DOHH2 (cell line): ENCODE data around the gene MUC5AC.

Experiments used
- H3F3A ChIP-seq: fragments of 200-600 bp; sonication (generic), shearing (Covaris generic); 2 replicates; pipeline ENCODE4 v1.6.0; 2016; ENCODE audit warnings: antibody characterized with exemption, mild to moderate bottlenecking; ENCODE audit not compliant: control insufficient read depth, insufficient read depth
- H3K27ac ChIP-seq: fragments of 200-600 bp; sonication (generic); 2 replicates; pipeline ENCODE4 v1.5.1; 2014; ENCODE audit warnings: low read depth, mild to moderate bottlenecking, low read length, moderate library complexity
- H3K27me3 ChIP-seq: fragments of 200-600 bp; sonication (generic); 2 replicates; pipeline ENCODE4 v1.6.1; 2014; ENCODE audit warnings: mild to moderate bottlenecking, low read length, mixed read lengths; ENCODE audit not compliant: control insufficient read depth
- H3K36me3 ChIP-seq: fragments of 200-600 bp; sonication (generic); 2 replicates; pipeline ENCODE4 v1.6.1; 2014; ENCODE audit warnings: mild to moderate bottlenecking, low read length, moderate library complexity, mixed read lengths; ENCODE audit not compliant: control insufficient read depth
- H3K4me1 ChIP-seq: fragments of 200-600 bp; sonication (generic); 2 replicates; pipeline ENCODE4 v1.6.1; 2014; ENCODE audit warnings: mild to moderate bottlenecking, low read length, mixed read lengths; ENCODE audit not compliant: control insufficient read depth
- H3K4me2 ChIP-seq: fragments of 200-600 bp; sonication (generic); 2 replicates; pipeline ENCODE4 v1.6.0; 2014; ENCODE audit warnings: mild to moderate bottlenecking, low read length, moderate library complexity
- H3K4me3 ChIP-seq: fragments of 200-600 bp; sonication (generic); 2 replicates; pipeline ENCODE4 v1.5.1; 2014; ENCODE audit warnings: mild to moderate bottlenecking, low read length, mixed read lengths
- H3K79me2 ChIP-seq: fragments of 200-600 bp; sonication (generic); 2 replicates; pipeline ENCODE4 v1.6.1; 2014; ENCODE audit warnings: mild to moderate bottlenecking, low read length, mixed read lengths; ENCODE audit not compliant: control insufficient read depth
- H3K9me2 ChIP-seq: fragments of 200-600 bp; sonication (generic); replicated peaks from 2 replicates; pipeline ENCODE4 v1.6.1; 2014; ENCODE audit warnings: mild to moderate bottlenecking, low read length, mixed read lengths; ENCODE audit not compliant: control insufficient read depth
- H3K9me3 ChIP-seq: fragments of 200-600 bp; sonication (generic); 2 replicates; pipeline ENCODE4 v1.6.1; 2014; ENCODE audit warnings: antibody characterized with exemption, low read length, mixed read lengths; ENCODE audit not compliant: control insufficient read depth, insufficient read depth
- H4K20me1 ChIP-seq: fragments of 200-600 bp; sonication (generic); 2 replicates; pipeline ENCODE4 v1.6.0; 2014; ENCODE audit warnings: low read depth, mild to moderate bottlenecking, antibody characterized with exemption, low read length, moderate library complexity; ENCODE audit not compliant: control insufficient read depth, insufficient read depth
- EZH2phosphoT487 ChIP-seq: fragments of 200-600 bp; sonication (generic); IDR thresholded peaks from 2 replicates; pipeline ENCODE4 v1.6.1; 2017; ENCODE audit warnings: borderline replicate concordance, mild to moderate bottlenecking, antibody characterized with exemption, low read length, moderate library complexity, mixed read lengths
- TF ChIP-seq, protein P1 (sequence below): fragments of 200-600 bp; sonication (generic); IDR thresholded peaks from one replicate; pipeline ENCODE4 v1.5.1; 2014; ENCODE audit warnings: antibody characterized with exemption, mild to moderate bottlenecking, low read depth, low read length; ENCODE audit not compliant: poor library complexity, severe bottlenecking

The MUC5AC gene

DNA sequence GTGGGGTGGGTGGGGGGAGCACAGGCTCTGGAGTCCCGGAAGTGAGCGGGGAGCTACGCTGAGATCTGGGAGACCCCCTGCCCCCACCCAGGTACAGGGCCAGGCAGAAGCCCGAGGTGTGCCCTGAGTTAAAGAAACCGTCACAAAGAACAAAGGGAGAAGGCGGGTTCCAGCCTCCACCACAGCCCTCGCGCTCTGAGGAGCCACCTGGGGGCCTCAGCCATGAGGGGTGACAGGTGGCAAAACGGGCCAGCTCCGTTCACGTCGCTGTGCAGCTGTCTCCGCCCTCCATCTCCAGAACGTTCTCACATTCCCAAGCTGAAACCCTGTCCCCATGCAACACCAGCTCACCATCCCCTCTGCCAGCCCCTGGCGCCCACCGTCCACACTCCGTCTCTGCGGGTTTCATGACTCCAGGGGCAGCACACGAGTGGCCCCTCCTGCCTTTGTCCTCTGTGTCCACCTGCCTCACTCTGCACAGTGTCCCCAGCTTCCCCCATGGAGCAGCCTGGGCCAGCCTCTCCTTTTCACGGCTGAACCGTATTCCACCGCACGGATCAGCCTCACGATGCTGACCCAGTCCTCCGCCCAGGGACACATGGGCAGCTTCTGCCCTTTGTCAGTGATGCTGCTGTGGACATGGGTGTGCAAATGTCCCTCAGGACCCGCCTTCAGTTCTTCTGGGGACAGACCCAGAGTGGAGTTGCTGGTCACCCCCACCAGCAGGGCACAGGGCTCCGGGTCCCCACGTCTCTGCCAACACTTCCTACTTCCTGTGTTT, 63.4 kb downstream of the MUC5AC start:
- no peaks in the 10 kb centered on the region for H3K79me2 ChIP-seq
- no peaks in the 10 kb centered on the region for H3K9me2 ChIP-seq
- H3K27ac ChIP-seq, result no peak overlapping the region
- H4K20me1 ChIP-seq, result no peaks in the 10 kb centered on the region
- no peaks in the 10 kb centered on the region for H3F3A ChIP-seq
- no peak overlapping the region for H3K4me2 ChIP-seq
- no peaks in the 10 kb centered on the region for H3K9me3 ChIP-seq
- no peaks in the 10 kb centered on the region for H3K4me1 ChIP-seq
- no peaks in the 10 kb centered on the region for H3K36me3 ChIP-seq
- no peaks in the 10 kb centered on the region for H3K27me3 ChIP-seq
- no peak overlapping the region for H3K4me3 ChIP-seq
- no peak for TF ChIP-seq EZH2phosphoT487
- TF ChIP-seq, protein P1, sequence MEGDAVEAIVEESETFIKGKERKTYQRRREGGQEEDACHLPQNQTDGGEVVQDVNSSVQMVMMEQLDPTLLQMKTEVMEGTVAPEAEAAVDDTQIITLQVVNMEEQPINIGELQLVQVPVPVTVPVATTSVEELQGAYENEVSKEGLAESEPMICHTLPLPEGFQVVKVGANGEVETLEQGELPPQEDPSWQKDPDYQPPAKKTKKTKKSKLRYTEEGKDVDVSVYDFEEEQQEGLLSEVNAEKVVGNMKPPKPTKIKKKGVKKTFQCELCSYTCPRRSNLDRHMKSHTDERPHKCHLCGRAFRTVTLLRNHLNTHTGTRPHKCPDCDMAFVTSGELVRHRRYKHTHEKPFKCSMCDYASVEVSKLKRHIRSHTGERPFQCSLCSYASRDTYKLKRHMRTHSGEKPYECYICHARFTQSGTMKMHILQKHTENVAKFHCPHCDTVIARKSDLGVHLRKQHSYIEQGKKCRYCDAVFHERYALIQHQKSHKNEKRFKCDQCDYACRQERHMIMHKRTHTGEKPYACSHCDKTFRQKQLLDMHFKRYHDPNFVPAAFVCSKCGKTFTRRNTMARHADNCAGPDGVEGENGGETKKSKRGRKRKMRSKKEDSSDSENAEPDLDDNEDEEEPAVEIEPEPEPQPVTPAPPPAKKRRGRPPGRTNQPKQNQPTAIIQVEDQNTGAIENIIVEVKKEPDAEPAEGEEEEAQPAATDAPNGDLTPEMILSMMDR, result no peak

DNA sequence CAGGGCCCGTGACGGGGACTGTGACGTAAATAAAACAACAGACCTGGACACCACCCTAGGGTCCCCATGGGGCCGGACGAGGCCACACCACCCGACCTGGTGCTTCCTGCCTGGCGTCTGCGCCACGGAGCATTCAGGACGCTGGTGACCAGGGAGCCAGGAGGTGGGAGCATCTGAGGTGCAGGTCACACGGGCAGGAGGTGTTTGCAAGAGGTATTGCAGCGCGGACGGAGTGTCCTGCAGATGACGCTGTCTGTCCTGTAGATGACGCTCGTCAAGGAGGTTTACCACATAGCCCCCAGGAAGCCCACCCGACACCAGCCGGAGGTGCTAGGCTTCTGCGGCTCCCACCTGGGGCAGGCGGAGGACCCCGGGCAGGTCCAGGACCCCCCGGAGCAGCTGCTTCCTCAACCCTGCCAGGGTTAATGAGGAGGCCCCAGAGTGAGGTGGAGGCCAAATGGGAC, 64.1 kb downstream of the MUC5AC start:
- H3K4me1 ChIP-seq, result no peaks in the 10 kb centered on the region
- TF ChIP-seq, protein P1, result no peak
- TF ChIP-seq EZH2phosphoT487, result no peak
- no peaks in the 10 kb centered on the region for H3K79me2 ChIP-seq
- no peaks in the 10 kb centered on the region for H3K9me2 ChIP-seq
- no peaks in the 10 kb centered on the region for H4K20me1 ChIP-seq
- no peaks in the 10 kb centered on the region for H3K36me3 ChIP-seq
- no peak overlapping the region for H3K4me2 ChIP-seq
- no peaks in the 10 kb centered on the region for H3F3A ChIP-seq
- no peak overlapping the region for H3K27ac ChIP-seq
- no peaks in the 10 kb centered on the region for H3K9me3 ChIP-seq
- H3K4me3 ChIP-seq, result no peak overlapping the region
- H3K27me3 ChIP-seq, result no peaks in the 10 kb centered on the region

DNA sequence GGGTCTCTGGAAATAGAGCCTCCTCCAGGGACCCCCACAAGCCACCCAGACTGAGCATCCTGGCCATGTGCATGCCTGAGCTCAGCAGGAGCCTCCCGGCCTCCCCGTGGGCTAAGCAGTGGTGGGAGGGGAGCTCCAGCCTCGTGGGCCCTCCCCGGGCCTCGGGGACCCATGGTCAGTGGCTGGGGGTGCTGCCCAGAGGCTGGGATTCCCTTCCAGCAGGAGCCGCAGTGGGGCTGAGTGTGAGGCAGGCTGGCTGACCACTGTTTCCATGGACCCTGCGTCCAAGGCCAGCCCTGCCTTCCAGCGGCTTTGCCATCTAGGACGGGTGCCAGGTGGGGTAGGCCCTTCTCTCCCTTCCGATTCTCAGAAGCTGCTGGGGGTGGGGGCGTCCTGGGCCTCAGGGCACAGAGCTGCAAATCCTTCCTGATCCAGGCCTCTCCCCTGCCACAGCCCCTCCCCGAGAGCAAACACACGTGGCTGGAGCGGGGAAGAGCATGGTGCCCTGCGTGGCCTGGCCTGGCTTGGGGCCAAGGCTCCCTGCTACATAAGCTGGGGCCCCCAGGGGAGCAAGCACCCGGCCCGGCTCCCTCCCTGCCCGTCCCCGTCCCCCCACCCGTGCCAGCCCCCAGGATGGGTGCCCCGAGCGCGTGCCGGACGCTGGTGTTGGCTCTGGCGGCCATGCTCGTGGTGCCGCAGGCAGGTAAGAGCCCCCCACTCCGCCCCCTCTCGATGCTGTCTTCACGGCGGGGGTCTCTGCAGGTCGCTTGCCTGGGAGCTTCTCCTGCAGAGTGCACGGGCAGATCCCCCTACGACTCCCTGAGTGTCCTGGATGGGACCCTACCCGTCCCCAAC, 65.0 kb downstream of the MUC5AC start, which contains the start of gene MUC5B:
Gene MUC5B, plus strand, starts transcription at position 576 of the 855 bp plus-strand sequence. Its CDS starts 58 bp downstream, at position 634.
- Histone ChIP-seq H3K4me1 (no peaks in the 10 kb centered on the region), H3K27me3 (no peaks in the 10 kb centered on the region), H4K20me1 (no peaks in the 10 kb centered on the region), H3K79me2 (no peaks in the 10 kb centered on the region), H3K9me2 (no peaks in the 10 kb centered on the region), H3K4me3 (no peak within 1 kb of the TSS), H3K36me3 (no peaks in the 10 kb centered on the region), H3K9me3 (no peaks in the 10 kb centered on the region), H3K27ac (no peak within 1 kb of the TSS), H3K4me2 (no peak within 1 kb of the TSS), H3F3A (no peaks in the 10 kb centered on the region)
- TF ChIP-seq EZH2phosphoT487, result no peak
- TF ChIP-seq, protein P1, result no peak
